ENCODE measurements around the gene MTMR2. TPM values are rescaled to one million over a fixed set of nuclear protein-coding genes. Genes with fewer than 3 reads are reported as not detected.

The MTMR2 gene
- total and polyA plus RNA-seq, 9 of the 15 experiments (the other 6 are each of a cell fraction or from before 2014, with no cell fraction given): 12.6 to 35.8 (median 25.2) TPM

DNA sequence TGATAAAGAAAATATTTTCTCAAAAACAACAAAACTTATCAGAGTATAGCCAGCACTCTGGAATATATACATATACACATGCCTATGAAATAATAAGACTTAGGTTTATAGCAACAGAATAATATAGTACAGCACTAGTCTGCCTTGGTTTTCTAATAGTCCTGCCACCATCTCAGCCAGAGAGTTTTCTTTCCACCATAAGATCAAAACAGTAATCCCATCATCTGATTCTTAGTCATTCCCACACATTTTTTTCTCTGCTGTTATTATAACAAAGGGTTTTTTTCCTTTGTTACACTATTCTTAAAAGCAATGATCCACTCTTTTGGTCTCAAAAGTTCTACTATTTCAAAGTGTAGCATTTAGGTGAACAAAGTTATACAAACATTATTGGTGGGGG, 15.1 kb downstream of the MTMR2 start:
- DNase-seq (ENCODE audit: extremely low read depth in 1 of 4, low spot score in 3 of 4): no peak
- FAIRE-seq: no peak
- H3K79me2 ChIP-seq (ENCODE audit: control insufficient read depth, insufficient read depth, low read length): peaks cover 4% of the 10 kb centered on the region; the same call in 1 of the 3 replicates
- H3K27me3 ChIP-seq (ENCODE audit: control insufficient read depth in 2 of 2, insufficient read depth in 2 of 2, low read length in 2 of 2): no peaks in the 10 kb centered on the region
- no peaks in the 10 kb centered on the region for H3K36me3 ChIP-seq (ENCODE audit: control insufficient read depth, insufficient read depth, low read length)
- no peak overlapping the region for H2AFZ ChIP-seq (ENCODE audit: low read depth, low read length)
- no peaks in the 10 kb centered on the region for H3K9me3 ChIP-seq (replicated peaks; ENCODE audit: control insufficient read depth, insufficient read depth, low read depth, low read length)
- ChIA-PET CTCF (ENCODE audit: low intra/inter-chr PET ratio) (no interaction called here), POLR2A (no interaction called here)
- H3K27ac ChIP-seq (ENCODE audit: extremely low read depth, low read depth, low read length): no peak overlapping the region
- H3K4me3 ChIP-seq: no peak overlapping the region
- no peaks in the 10 kb centered on the region for H4K20me1 ChIP-seq (replicated peaks; ENCODE audit: control insufficient read depth, insufficient read depth, low read length)
- H3K9me1 ChIP-seq (ENCODE audit: control insufficient read depth, insufficient read depth, low read length): no peaks in the 10 kb centered on the region
- BruUV-seq (replicated peaks): no TSS peak
- H3K4me1 ChIP-seq (replicated peaks in 1 of 2; ENCODE audit: control insufficient read depth in 2 of 2, insufficient read depth in 2 of 2, low read length in 2 of 2): no peaks in the 10 kb centered on the region
- H3K9ac ChIP-seq (ENCODE audit: insufficient read depth in 1 of 2, low read depth in 2 of 2, low read length in 2 of 2): no peak overlapping the region
- no peak for ATAC-seq
- intact Hi-C loops (cut with micrococcal nuclease): no loop called here
- H3K4me2 ChIP-seq (ENCODE audit: insufficient read depth, low read length): no peak overlapping the region
- TF ChIP-seq YY1 (IDR thresholded peaks at IDR 0.05; ENCODE audit: borderline replicate concordance in 1 of 3, control insufficient read depth in 1 of 3, extremely low read depth in 1 of 3, insufficient read depth in 3 of 3, insufficient read length in 1 of 3, insufficient replicate concordance in 2 of 3, low read depth in 1 of 3, low read length in 2 of 3) (no peak), SMARCA4 (IDR thresholded peaks at IDR 0.05) (no peak), POLR2G (IDR thresholded peaks at IDR 0.05; ENCODE audit: low read depth, low read length) (no peak)
- in situ Hi-C loops (cut with MboI): no loop called here

DNA sequence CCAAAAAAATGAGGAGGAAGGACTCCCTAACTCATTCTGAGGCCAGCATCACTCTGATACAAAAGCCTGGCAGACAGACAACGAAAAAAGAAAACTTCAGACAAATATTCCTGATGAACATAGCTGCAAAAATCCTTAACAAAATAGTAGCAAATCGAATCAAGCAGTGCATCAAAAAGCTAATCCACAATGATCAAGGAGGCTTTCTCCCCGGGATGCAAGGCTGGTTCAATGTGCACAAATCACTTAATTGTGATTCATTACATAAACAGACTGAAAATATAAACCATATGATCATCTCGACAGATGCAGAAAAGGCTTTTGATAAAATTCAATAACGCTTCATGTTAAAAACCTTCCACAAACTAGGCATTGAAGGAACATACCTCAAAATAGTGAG, 16.4 kb downstream of the MTMR2 start:
- 43% methylated on average over 5 of the region's 5 CpGs for WGBS (ENCODE audit: insufficient coverage, low coverage, missing lambda C conversion rate)
- ChIA-PET POLR2A (interaction anchor here (0.9 kb wide), 1 partner anchor 10 kb away, joined by 3 read pairs; no protein-coding TSS in a partner anchor), CTCF (ENCODE audit: low intra/inter-chr PET ratio) (no interaction called here)
- H3K4me1 ChIP-seq (replicated peaks in 1 of 2; ENCODE audit: control insufficient read depth in 2 of 2, insufficient read depth in 2 of 2, low read length in 2 of 2): no peaks in the 10 kb centered on the region
- H3K9ac ChIP-seq (ENCODE audit: insufficient read depth in 1 of 2, low read depth in 2 of 2, low read length in 2 of 2): no peak overlapping the region
- H3K79me2 ChIP-seq (ENCODE audit: control insufficient read depth, insufficient read depth, low read length): peaks cover 8% of the 10 kb centered on the region; the same call in 1 of the 3 replicates
- H2AFZ ChIP-seq (ENCODE audit: low read depth, low read length): no peak overlapping the region
- no peak overlapping the region for H3K4me2 ChIP-seq (ENCODE audit: insufficient read depth, low read length)
- no peak for ATAC-seq
- BruUV-seq (replicated peaks): no TSS peak
- H3K36me3 ChIP-seq (ENCODE audit: control insufficient read depth, insufficient read depth, low read length): no peaks in the 10 kb centered on the region
- H3K27ac ChIP-seq (ENCODE audit: extremely low read depth, low read depth, low read length): no peak overlapping the region
- intact Hi-C loops (cut with micrococcal nuclease): no loop called here
- H3K9me3 ChIP-seq (replicated peaks; ENCODE audit: control insufficient read depth, insufficient read depth, low read depth, low read length): no peaks in the 10 kb centered on the region
- no peaks in the 10 kb centered on the region for H4K20me1 ChIP-seq (replicated peaks; ENCODE audit: control insufficient read depth, insufficient read depth, low read length)
- H3K4me3 ChIP-seq: no peak overlapping the region
- in situ Hi-C loops (cut with MboI): no loop called here
- TF ChIP-seq, protein P1, sequence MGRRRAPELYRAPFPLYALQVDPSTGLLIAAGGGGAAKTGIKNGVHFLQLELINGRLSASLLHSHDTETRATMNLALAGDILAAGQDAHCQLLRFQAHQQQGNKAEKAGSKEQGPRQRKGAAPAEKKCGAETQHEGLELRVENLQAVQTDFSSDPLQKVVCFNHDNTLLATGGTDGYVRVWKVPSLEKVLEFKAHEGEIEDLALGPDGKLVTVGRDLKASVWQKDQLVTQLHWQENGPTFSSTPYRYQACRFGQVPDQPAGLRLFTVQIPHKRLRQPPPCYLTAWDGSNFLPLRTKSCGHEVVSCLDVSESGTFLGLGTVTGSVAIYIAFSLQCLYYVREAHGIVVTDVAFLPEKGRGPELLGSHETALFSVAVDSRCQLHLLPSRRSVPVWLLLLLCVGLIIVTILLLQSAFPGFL (CRISPR knock-in tag; IDR thresholded peaks at IDR 0.05): no peak
- 0 out of 2 replicates have a peak, but pooled peaks have one; percentile 24 for TF ChIP-seq ZNF324 (CRISPR knock-in tag; IDR thresholded peaks at IDR 0.05)
- H3K9me1 ChIP-seq (ENCODE audit: control insufficient read depth, insufficient read depth, low read length): no peaks in the 10 kb centered on the region
- no peak for DNase-seq (ENCODE audit: extremely low read depth in 1 of 4, low spot score in 3 of 4)
- no peak for FAIRE-seq
- no peaks in the 10 kb centered on the region for H3K27me3 ChIP-seq (ENCODE audit: control insufficient read depth in 2 of 2, insufficient read depth in 2 of 2, low read length in 2 of 2)
